ENCODE measurements around the gene IL15. TPM values are rescaled to one million over a fixed set of nuclear protein-coding genes. Genes with fewer than 3 reads are reported as not detected.

IL15 gene
- total and polyA plus RNA-seq, 2 experiments from 2014 or later: 2.3 to 3.7 TPM

- Mint-ChIP-seq H3K4me3 (no peak overlapping the region), H3K9me3 (peaks cover 8% of the 10 kb centered on the region; the same call in 2 of the 3 replicates), H3K27me3 (ENCODE audit: insufficient read depth, low read depth, poor library complexity) (peaks cover 1% of the 10 kb centered on the region), H3K36me3 (ENCODE audit: low read depth) (no peaks in the 10 kb centered on the region), H3K27ac (no peak overlapping the region), H3K4me1 (peaks cover 7% of the 10 kb centered on the region)
- no peak for TF ChIP-seq STAT1 (IDR thresholded peaks at IDR 0.05; ENCODE audit: unreplicated experiment)
- TF ChIP-seq ETS1 (IDR thresholded peaks at IDR 0.05): no peak
- TF ChIP-seq, protein P1, sequence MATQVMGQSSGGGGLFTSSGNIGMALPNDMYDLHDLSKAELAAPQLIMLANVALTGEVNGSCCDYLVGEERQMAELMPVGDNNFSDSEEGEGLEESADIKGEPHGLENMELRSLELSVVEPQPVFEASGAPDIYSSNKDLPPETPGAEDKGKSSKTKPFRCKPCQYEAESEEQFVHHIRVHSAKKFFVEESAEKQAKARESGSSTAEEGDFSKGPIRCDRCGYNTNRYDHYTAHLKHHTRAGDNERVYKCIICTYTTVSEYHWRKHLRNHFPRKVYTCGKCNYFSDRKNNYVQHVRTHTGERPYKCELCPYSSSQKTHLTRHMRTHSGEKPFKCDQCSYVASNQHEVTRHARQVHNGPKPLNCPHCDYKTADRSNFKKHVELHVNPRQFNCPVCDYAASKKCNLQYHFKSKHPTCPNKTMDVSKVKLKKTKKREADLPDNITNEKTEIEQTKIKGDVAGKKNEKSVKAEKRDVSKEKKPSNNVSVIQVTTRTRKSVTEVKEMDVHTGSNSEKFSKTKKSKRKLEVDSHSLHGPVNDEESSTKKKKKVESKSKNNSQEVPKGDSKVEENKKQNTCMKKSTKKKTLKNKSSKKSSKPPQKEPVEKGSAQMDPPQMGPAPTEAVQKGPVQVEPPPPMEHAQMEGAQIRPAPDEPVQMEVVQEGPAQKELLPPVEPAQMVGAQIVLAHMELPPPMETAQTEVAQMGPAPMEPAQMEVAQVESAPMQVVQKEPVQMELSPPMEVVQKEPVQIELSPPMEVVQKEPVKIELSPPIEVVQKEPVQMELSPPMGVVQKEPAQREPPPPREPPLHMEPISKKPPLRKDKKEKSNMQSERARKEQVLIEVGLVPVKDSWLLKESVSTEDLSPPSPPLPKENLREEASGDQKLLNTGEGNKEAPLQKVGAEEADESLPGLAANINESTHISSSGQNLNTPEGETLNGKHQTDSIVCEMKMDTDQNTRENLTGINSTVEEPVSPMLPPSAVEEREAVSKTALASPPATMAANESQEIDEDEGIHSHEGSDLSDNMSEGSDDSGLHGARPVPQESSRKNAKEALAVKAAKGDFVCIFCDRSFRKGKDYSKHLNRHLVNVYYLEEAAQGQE (IDR thresholded peaks at IDR 0.05; ENCODE audit: unreplicated experiment): no peak
- no peak for TF ChIP-seq POLR2AphosphoS5 (IDR thresholded peaks at IDR 0.05; ENCODE audit: low read depth)
- TF ChIP-seq CREB1 (CRISPR knock-in tag; IDR thresholded peaks at IDR 0.05; ENCODE audit: low read depth): no peak
- TF ChIP-seq EZH2 (IDR thresholded peaks at IDR 0.05; ENCODE audit: low read depth, unreplicated experiment): no peak
- no peak for TF ChIP-seq EZH2phosphoT487 (IDR thresholded peaks at IDR 0.05; ENCODE audit: unreplicated experiment)
- no peak for TF ChIP-seq JUNB (IDR thresholded peaks at IDR 0.05; ENCODE audit: unreplicated experiment)
- no peak for TF ChIP-seq ZNF331 (CRISPR knock-in tag; IDR thresholded peaks at IDR 0.05; ENCODE audit: low read depth)
- TF ChIP-seq, protein P2, sequence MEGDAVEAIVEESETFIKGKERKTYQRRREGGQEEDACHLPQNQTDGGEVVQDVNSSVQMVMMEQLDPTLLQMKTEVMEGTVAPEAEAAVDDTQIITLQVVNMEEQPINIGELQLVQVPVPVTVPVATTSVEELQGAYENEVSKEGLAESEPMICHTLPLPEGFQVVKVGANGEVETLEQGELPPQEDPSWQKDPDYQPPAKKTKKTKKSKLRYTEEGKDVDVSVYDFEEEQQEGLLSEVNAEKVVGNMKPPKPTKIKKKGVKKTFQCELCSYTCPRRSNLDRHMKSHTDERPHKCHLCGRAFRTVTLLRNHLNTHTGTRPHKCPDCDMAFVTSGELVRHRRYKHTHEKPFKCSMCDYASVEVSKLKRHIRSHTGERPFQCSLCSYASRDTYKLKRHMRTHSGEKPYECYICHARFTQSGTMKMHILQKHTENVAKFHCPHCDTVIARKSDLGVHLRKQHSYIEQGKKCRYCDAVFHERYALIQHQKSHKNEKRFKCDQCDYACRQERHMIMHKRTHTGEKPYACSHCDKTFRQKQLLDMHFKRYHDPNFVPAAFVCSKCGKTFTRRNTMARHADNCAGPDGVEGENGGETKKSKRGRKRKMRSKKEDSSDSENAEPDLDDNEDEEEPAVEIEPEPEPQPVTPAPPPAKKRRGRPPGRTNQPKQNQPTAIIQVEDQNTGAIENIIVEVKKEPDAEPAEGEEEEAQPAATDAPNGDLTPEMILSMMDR (conservative IDR thresholded peaks at IDR 0.05; ENCODE audit: low read depth in 2 of 2): no peak
- no peak for TF ChIP-seq ZNF462 (CRISPR knock-in tag; IDR thresholded peaks at IDR 0.05)
- TF ChIP-seq NANOG (IDR thresholded peaks at IDR 0.05; ENCODE audit: borderline replicate concordance): no peak
- TF ChIP-seq ZNF114 (CRISPR knock-in tag; IDR thresholded peaks at IDR 0.05): no peak
- H3K36me3 ChIP-seq (ENCODE audit: insufficient read depth): no peaks in the 10 kb centered on the region
- no peaks in the 10 kb centered on the region for H3K79me2 ChIP-seq (replicated peaks; ENCODE audit: insufficient read depth)
- no peaks in the 10 kb centered on the region for H4K20me1 ChIP-seq (replicated peaks; ENCODE audit: insufficient read depth)
- no peaks in the 10 kb centered on the region for H3K27me3 ChIP-seq (ENCODE audit: insufficient read depth)
- H3K27ac ChIP-seq (ENCODE audit: low read depth): no peak overlapping the region
- H3K9me2 ChIP-seq (ENCODE audit: insufficient read depth): no peaks in the 10 kb centered on the region
- ATAC-seq (no peak), DNase-seq (ENCODE audit: low spot score) (no peak)
- no peak overlapping the region for H3K4me3 ChIP-seq
- H3F3A ChIP-seq (replicated peaks; ENCODE audit: low read depth): no peaks in the 10 kb centered on the region
- peaks cover 9% of the 10 kb centered on the region; the same call in 1 of the 2 replicates for H3K4me1 ChIP-seq (ENCODE audit: insufficient read depth)
- no peak overlapping the region for H2AFZ ChIP-seq
- H3K4me2 ChIP-seq: no peak overlapping the region
These were observed 103.3 kb downstream of the IL15 start for GRCh38 chr4:141739636-141740035.
